ENCODE measurements around the gene CD63.
A peak's percentile ranks its signal among the peaks of the same experiment; 100 is the strongest.

CD63 gene

GRCh38 chr12:55679691-55680090, 49.1 kb downstream of the CD63 start:
- TF ChIP-seq, protein P1, sequence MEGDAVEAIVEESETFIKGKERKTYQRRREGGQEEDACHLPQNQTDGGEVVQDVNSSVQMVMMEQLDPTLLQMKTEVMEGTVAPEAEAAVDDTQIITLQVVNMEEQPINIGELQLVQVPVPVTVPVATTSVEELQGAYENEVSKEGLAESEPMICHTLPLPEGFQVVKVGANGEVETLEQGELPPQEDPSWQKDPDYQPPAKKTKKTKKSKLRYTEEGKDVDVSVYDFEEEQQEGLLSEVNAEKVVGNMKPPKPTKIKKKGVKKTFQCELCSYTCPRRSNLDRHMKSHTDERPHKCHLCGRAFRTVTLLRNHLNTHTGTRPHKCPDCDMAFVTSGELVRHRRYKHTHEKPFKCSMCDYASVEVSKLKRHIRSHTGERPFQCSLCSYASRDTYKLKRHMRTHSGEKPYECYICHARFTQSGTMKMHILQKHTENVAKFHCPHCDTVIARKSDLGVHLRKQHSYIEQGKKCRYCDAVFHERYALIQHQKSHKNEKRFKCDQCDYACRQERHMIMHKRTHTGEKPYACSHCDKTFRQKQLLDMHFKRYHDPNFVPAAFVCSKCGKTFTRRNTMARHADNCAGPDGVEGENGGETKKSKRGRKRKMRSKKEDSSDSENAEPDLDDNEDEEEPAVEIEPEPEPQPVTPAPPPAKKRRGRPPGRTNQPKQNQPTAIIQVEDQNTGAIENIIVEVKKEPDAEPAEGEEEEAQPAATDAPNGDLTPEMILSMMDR (IDR thresholded peaks at IDR 0.05; ENCODE audit: low read depth, low read length) = no peak

GRCh38 chr12:55676707-55677106, 52.1 kb downstream of the CD63 start:
- TF ChIP-seq, protein P1 (IDR thresholded peaks at IDR 0.05; ENCODE audit: low read depth, low read length) = no peak
- H3K4me3 ChIP-seq (replicated peaks in 1 of 2; ENCODE audit: low read depth in 2 of 2, low read length in 2 of 2) = no peak overlapping the region
- DNase-seq (ENCODE audit: low read depth in 2 of 2) = no peak

More at GRCh38 chr12:55679691-55680090, 49.1 kb downstream of the CD63 start:
- DNase-seq (ENCODE audit: low read depth in 2 of 2) = no peak
- no peak overlapping the region for H3K4me3 ChIP-seq (replicated peaks in 1 of 2; ENCODE audit: low read depth in 2 of 2, low read length in 2 of 2)

DNA sequence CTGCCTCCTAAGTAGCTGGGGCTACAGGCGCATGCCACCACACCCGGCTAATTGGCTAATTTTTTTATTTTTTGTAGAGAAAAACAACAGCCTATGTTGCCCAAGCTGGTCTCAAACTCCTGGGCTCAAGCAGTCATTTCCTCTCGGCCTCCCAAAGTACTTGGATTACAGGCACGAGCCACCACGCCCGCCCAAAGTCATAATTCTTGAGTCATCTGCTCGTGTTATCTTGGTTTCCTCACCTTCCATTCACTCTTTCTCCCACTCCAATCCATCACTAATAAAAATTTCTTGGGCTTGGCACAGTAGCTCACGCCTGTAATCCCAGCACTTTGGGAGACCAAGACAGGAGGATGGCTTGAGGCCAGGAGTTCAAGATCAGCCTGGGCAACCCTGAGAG, 53.1 kb downstream of the CD63 start:
- peak; percentile 11 to 31 for DNase-seq (ENCODE audit: low read depth in 2 of 2)
- TF ChIP-seq, protein P1 (IDR thresholded peaks at IDR 0.05; ENCODE audit: low read depth, low read length) = no peak

More for the DNA sequence above, 53.1 kb downstream of the CD63 start:
- H3K4me3 ChIP-seq (replicated peaks in 1 of 2; ENCODE audit: low read depth in 2 of 2, low read length in 2 of 2) = no peak overlapping the region
